AG04450 (cell line): ENCODE measurements around the gene SLC11A1. TPM values are rescaled to one million over a fixed set of nuclear protein-coding genes. Genes with fewer than 3 reads are reported as not detected.

ENCODE experiments used
- CTCF ChIA-PET: fragments of 300-600, 350-600 bp; formaldehyde crosslinking; extraction: SDS; loops from one replicate; lab custom pipeline; 2022; ENCODE audit warnings: antibody characterized with exemption, inconsistent platforms; lab: Charles Lee
- POLR2A ChIA-PET: fragments of 350-600 bp; formaldehyde crosslinking; extraction: SDS; loops from one replicate; lab custom pipeline; 2021; ENCODE audit warnings: antibody characterized with exemption, inconsistent platforms; lab: Yijun Ruan, JAX
- DNase-seq: peaks from one replicate; pipeline ENCODE4 v3.0.0-alpha.2; 2011; ENCODE audit warnings: low read depth, low spot score
- H3K27ac ChIP-seq: one replicate; pipeline ENCODE4 v1.5.1; 2012; ENCODE audit warnings: low read depth, low read length, control low read depth
- H3K27me3 ChIP-seq: one replicate; pipeline ENCODE4 v1.6.0; 2012; ENCODE audit warnings: low read length; ENCODE audit not compliant: control insufficient read depth, insufficient read depth
- H3K4me3 ChIP-seq: 2 replicates; pipeline ENCODE4 v1.5.1; 2011; ENCODE audit warnings: mild to moderate bottlenecking, low read depth, low read length, control low read depth
- H3K9me3 ChIP-seq: 2 replicates; pipeline ENCODE4 v1.5.1; 2012; ENCODE audit warnings: low read length; ENCODE audit not compliant: control insufficient read depth, insufficient read depth
- polyA plus RNA-seq: library from polyadenylated mRNA; depleted of rRNA; stranded (reverse); fragments of >200 nt; gene quantifications from 2 replicates; pipeline ENCODE4 v1.2.3, GENCODE V29; 2011
- TF ChIP-seq, protein P1 (sequence below): IDR thresholded peaks from 2 replicates; pipeline ENCODE4 v1.5.1; 2011; ENCODE audit warnings: low read depth, low read length, control low read depth, inconsistent platforms

Gene SLC11A1
- polyA plus RNA-seq, 1 experiment, result not detected

DNA sequence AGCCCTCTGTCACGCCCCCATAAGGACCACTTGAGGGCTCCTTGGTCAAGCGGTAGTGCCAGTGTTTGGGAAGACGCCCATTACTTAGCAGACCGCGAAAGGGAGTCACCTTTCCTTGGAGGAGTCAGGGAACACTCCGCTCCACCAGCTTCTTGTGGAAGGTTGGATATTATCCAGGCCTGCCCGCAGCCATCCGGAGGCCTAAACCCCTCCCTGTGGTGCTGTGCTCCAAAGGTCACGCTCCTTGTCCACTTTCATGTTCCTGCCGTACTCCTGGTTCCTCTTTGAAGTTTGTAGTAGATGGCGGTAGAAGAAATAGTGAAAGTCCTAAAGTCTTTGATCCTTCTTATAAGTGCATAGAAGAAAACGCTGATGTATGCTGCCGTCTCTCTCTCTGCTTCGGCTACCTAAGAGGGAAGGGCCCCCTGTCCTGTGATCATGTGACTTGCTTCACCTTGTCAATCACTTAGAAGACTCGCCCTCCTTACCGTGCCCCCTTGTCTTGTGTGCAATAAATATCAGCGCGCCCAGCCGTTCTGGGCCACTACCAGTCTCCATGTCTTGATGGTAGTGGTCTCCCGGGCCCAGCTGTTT is 27.1 kb upstream of the SLC11A1 start:
- Histone ChIP-seq H3K27me3 (no peaks in the 10 kb centered on the region), H3K4me3 (no peak overlapping the region), H3K9me3 (peaks cover 6% of the 10 kb centered on the region; the same call in 1 of the 2 replicates), H3K27ac (no peak overlapping the region)
- DNase-seq, result no peak
- TF ChIP-seq, protein P1, sequence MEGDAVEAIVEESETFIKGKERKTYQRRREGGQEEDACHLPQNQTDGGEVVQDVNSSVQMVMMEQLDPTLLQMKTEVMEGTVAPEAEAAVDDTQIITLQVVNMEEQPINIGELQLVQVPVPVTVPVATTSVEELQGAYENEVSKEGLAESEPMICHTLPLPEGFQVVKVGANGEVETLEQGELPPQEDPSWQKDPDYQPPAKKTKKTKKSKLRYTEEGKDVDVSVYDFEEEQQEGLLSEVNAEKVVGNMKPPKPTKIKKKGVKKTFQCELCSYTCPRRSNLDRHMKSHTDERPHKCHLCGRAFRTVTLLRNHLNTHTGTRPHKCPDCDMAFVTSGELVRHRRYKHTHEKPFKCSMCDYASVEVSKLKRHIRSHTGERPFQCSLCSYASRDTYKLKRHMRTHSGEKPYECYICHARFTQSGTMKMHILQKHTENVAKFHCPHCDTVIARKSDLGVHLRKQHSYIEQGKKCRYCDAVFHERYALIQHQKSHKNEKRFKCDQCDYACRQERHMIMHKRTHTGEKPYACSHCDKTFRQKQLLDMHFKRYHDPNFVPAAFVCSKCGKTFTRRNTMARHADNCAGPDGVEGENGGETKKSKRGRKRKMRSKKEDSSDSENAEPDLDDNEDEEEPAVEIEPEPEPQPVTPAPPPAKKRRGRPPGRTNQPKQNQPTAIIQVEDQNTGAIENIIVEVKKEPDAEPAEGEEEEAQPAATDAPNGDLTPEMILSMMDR, result no peak
- POLR2A ChIA-PET, result no interaction called here
- CTCF ChIA-PET, result interaction anchor here (1.2 to 3.5 kb wide), 2 partner anchors 15 to 53 kb away, joined by 3 to 10 read pairs; no protein-coding TSS in a partner anchor

DNA sequence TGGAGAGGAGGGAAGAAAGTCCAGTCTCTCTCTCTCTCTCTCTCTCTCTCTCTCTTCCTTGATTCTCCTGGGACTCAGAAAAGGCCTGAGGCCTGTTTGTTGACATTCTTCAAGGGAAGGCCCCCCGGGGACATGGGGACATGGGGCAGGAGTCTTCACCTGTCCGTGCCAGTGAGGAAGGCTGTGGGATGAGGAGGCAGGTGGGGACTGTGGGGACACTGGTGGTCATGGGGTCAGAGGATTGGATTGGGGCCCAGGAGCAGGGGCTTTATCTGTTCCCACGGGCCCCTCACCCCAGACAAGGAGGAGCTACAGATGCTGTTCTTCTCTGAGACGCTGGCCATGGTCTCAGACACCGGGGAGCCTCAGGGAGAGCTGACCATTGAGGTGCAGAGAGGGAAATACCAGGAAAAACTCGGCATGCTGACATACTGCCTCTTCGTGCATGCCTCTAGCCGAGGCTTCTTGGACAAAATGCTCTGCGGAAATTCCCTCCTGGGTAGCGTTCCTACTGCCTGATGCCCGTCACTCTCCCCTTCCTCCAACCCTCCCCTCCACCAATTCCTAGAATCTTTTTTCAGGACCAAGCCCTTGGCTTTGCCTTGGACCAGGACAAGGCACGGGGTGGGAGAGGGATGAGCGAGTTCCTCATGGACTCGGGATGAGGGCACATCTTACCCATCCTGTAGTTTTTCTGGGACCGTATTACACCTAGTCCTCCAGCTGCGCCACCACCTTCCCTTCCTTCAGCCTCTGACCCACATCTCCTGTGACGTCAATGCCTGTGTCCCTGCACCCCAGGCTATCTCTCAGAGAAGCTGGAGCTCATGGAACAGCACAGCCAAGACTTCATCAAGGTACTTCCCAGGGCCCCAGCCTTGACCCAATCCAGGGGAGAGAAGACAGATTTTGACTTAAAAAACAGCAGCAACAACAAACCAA is 24.6 kb upstream of the SLC11A1 start:
- H3K9me3 ChIP-seq, result no peaks in the 10 kb centered on the region
- H3K4me3 ChIP-seq, result no peak overlapping the region
- ChIA-PET POLR2A (interaction anchor here (0.6 kb wide), 1 partner anchor 77 kb away, joined by 3 read pairs; no protein-coding TSS in a partner anchor), CTCF (interaction anchor here (0.9 to 4.2 kb wide), 16 partner anchors 10 to 85 kb away, joined by 3 to 67 read pairs (median 5); no protein-coding TSS in a partner anchor)
- TF ChIP-seq, protein P1, result no peak
- no peak overlapping the region for H3K27ac ChIP-seq
- DNase-seq, result no peak
- no peaks in the 10 kb centered on the region for H3K27me3 ChIP-seq

DNA sequence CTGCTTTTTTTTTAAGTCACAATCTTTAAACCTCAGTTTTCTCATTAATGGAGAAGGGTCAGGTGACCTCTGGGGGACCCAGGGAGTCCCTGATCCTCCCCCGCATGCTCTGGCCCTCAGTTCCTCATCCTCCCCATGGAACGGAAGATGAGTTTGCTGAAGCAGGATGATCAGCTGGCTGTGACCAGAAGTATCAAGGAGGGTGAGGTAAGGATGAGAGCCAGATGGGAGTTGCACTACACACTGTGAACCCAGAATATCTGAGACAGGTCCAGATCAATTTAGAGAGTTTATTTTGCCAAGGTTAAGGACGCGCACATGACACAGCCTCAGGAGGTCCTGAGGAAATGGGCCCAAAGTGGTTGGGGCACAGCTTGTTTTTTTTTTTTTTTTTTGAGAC is 21.6 kb upstream of the SLC11A1 start:
- no peaks in the 10 kb centered on the region for H3K9me3 ChIP-seq
- ChIA-PET POLR2A (no interaction called here), CTCF (interaction anchor here (1.3 kb wide), 1 partner anchor 89 kb away, joined by 3 read pairs; no protein-coding TSS in a partner anchor)
- TF ChIP-seq, protein P1, result no peak
- DNase-seq, result no peak
- no peak overlapping the region for H3K27ac ChIP-seq
- no peak overlapping the region for H3K4me3 ChIP-seq
- no peaks in the 10 kb centered on the region for H3K27me3 ChIP-seq

DNA sequence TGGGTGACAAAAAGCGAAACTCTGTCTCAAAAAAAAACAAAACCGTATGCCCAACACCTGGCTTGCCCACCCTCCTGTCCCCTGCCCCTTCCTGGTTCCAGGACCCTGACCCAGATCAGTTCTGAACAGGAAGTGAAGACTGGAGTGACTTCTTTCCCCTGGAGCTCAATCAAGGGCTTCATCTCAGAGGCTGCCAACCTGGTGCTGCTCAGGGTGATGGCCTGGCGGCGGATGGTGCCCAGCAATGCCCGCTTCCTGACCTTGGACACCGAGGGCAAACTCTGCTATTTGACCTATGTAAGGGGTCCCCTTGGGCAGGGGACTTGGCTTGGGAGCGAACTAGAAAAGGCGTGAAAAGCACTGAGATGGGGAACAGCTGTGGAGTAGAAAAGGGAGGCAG is 19.5 kb upstream of the SLC11A1 start:
- no peak for DNase-seq
- ChIA-PET CTCF (interaction anchor here (0.8 kb wide), 1 partner anchor 34 kb away, joined by 5 read pairs; no protein-coding TSS in a partner anchor), POLR2A (no interaction called here)
- Histone ChIP-seq H3K27ac (no peak overlapping the region), H3K27me3 (peaks cover 4% of the 10 kb centered on the region), H3K4me3 (no peak overlapping the region), H3K9me3 (peaks cover 9% of the 10 kb centered on the region)
- TF ChIP-seq, protein P1, result no peak
